HG03432 (cell line): ENCODE measurements around the gene ZNF462.
"Not testable (repeated sequence)": the region's sequence is repeated elsewhere in the genome, so short reads cannot be mapped to it uniquely, and the experiment has no call there.

Experiments used
- ATAC-seq: cut with Tn5 transposase; IDR thresholded peaks from one replicate; pipeline ENCODE4 v1.9.1; 2021; ENCODE audit warnings: mild to moderate bottlenecking, moderate library complexity; ENCODE audit not compliant: unreplicated experiment

ZNF462 gene, protein sequence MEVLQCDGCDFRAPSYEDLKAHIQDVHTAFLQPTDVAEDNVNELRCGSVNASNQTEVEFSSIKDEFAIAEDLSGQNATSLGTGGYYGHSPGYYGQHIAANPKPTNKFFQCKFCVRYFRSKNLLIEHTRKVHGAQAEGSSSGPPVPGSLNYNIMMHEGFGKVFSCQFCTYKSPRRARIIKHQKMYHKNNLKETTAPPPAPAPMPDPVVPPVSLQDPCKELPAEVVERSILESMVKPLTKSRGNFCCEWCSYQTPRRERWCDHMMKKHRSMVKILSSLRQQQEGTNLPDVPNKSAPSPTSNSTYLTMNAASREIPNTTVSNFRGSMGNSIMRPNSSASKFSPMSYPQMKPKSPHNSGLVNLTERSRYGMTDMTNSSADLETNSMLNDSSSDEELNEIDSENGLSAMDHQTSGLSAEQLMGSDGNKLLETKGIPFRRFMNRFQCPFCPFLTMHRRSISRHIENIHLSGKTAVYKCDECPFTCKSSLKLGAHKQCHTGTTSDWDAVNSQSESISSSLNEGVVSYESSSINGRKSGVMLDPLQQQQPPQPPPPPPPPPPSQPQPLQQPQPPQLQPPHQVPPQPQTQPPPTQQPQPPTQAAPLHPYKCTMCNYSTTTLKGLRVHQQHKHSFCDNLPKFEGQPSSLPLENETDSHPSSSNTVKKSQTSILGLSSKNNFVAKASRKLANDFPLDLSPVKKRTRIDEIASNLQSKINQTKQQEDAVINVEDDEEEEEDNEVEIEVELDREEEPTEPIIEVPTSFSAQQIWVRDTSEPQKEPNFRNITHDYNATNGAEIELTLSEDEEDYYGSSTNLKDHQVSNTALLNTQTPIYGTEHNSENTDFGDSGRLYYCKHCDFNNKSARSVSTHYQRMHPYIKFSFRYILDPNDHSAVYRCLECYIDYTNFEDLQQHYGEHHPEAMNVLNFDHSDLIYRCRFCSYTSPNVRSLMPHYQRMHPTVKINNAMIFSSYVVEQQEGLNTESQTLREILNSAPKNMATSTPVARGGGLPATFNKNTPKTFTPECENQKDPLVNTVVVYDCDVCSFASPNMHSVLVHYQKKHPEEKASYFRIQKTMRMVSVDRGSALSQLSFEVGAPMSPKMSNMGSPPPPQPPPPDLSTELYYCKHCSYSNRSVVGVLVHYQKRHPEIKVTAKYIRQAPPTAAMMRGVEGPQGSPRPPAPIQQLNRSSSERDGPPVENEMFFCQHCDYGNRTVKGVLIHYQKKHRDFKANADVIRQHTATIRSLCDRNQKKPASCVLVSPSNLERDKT (N-terminal part only)

DNA sequence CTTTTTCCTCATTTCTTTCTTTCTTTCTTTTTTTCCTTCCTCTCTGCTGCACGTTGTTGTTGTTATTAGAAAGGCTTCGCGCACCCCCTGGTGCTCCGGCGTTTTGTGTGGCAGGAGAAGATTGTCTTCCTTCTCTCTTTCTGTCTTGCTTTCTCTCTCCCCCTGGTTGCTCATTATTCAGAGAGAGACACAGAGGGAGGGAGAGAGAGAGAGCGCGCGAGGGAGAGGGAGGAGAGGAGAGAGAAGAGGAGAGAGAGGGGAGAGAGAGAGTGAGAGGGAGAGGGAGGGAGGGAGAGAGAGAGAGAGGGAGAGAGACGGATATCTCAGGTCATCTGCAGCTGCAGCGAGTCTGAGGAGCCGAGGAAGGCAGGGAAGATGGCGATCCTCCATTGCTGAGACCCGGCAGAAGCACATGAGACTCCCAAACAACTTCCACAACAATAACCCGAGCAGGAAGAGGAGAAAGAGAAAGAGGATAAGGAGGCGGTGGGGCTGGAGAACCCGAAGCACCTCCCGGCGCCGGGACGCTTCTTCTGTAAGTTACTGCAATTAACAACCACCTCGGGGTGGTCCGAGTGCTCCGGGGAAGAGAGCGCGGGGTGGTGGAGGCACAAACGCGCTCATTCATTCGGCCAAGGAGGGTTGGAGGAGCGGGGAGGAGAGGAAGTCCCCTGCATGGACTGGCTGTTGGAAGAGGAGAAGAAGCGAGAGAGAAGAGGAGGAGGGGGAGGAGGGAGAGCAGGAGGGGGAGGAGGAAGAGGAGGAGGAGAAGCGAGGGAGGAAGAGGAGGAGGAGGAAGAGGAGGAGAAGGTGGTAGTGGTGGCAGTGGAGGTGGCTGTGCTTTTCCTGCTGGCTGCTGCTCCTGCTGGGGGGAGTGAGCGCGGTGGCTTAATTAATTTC, at the start of gene ZNF462:
Gene ZNF462, plus strand, starts transcription at position 346 of the 900 bp plus-strand sequence. CDS start 60,218 bp downstream, outside the sequence.
- ATAC-seq, result no peak

DNA sequence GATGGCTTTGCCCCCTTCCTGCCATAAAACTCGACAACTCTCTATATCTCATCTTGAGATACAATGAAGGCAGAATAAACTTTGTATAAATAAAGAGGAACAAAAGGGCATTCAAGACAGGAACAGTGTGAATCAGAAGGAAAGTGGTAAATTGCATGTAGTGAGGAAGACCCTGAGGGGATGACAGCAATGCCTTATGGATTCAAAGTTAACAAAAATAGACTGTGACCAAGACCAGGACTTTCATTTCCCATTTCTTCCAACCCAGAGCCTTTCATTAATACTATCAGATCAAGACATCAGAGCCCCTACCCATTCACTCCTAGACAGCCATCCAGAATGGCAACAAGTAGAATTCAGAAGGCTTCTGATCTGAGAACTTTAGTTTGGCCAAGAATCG, 46.4 kb upstream of the ZNF462 start:
- no peak for ATAC-seq

DNA sequence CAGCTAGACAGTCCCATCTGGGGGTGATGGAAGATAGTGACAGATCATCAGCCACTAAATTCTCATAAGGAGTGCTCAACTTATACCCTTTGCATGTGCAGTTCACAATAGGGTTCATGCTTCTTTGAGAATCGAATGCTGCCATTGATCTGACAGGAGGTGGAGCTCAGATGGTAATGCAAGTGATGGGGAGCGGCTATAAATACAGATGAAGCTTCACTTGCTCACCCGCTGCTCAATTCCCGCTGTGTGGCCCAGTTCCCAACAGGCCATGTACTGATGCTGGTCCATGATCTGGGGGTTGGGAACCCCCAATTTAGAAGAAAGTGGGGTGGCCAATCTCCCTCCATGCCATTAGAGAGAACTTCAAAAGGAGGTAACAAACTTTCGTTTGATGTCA, 44.9 kb upstream of the ZNF462 start:
- no peak for ATAC-seq

DNA sequence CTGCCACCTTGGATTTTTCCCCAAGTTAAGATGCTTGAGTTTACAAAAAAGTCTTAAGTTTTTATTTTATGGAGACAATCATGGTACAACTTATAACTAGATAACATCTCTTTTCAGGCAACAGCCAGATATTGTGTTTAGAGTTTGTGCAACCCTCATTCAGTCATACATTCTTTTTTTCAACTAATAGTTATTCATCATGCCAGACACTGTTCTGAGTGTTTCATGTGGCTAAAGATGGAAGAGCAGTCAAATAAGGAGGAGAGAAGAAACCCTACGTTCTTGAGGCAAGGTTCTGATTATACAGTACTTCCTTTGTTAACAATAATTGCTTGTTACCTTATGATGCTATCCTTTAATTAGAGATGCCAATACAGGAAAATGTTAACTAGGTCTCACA, 42.1 kb upstream of the ZNF462 start:
- no peak for ATAC-seq

DNA sequence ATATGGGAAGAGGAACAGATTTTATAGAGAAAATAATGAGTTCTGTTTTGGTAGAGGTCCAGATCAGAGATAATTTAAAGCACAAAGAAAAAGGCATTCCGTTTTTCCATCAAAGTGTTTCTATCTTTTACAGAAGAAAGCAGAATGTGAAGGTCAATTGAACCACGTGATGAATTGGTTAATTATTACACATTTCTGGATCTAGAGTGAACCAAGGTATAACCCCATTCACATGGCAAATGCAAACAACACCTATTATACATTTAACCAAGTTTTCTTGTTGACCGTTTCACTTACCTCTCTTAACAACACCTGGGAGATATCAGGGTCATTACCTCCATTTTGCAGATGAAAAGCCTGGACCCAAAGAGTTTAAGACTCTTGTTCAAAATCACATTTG, 34.9 kb upstream of the ZNF462 start:
- no peak for ATAC-seq

DNA sequence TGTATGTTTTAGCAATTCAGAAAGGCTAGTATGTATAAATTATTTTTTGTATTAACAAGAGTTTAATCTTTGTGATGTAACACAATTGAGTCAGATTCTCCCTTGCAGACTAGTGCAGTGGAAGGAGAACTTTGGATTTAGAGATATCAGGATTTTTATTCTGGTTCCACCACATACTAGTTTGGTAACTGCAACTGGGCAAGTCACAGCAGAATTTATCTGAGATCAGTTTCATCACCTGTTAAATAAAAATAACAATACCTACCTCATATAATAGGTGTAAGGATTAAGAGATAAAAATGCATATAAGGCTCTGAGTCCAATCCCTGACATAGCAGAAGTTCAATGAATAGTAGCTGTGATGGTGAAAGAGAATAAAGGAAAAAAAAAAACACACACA, 34.0 kb upstream of the ZNF462 start:
- no peak for ATAC-seq

DNA sequence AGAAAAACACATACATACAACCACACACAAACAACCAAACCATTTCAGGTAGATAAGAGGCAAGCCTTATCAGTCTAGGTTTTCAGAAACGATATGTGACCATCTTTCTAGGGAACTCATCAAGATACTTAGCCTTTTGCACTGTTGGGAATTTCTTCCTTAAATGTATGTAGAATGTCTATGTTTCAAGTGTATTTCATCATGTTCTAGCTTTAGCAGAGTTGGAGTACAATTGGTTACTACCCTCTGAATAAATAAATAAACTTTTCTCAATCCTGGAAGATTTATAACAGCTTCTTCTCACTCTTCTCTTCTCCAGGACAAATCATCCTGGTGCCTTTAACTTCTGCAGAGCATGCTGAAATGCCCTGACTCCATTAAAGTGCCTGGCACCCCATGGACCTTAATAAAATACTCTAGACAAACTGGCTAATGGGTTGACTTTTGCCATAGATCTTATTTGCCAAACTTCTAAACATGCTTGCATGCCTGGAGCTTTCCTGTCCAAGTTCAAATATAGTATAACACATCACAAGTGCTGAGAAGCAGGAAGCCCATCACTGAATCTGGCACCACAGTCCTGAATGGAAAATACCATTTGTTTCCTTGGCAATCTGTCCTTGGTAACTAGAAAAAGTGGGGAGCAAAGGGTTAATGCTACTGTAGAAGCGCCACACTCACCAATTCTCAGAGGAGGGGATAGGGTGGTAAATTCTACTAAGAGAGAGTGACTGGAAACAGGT, 33.1 kb upstream of the ZNF462 start:
- no peak for ATAC-seq

DNA sequence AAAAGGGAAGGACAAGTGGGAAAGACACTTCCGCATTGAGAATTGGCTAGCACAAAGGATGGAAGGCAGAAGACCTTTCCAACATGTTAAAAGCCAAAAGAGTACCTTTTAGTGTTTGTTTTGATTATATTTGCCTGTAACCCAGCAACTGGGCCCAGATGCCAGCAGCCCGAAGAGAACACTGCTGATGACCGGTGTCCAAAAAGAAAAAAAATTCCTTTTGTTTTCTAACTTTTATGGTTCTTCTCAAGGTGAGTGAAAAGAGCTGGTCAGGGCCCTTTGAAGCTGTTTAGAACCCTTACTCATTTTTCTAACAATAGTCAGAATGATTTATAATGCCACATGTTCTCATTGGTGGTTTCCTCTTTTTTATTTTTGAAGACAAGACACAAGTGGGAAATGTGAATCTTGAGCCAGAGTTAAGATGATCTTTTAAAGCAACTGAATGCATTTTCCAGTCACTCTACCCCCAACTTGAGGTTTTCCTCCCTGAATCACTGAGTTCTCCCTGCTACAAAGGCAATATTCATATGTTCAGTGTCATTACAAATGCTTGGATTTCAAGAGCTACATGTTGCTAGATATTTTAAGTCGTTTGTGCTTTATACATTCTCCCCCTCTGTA, 32.3 kb upstream of the ZNF462 start:
- ATAC-seq, result no peak

DNA sequence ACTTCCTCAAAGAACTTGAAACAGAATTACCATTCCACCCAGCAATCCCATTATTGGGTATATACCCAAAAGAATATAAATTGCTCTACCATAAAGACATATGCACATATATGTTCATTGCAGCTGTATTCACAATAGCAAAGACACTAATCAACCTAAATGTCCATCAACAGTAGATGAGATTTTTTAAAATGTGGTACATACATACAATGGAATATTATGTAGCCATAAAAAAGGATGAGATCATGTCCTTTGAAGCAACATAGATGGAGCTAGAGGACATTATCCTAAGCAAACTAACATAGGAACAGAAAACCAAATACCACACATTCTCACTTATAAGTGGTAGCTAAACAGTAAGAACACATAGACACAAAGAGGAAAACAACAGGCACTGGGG, 28.1 kb upstream of the ZNF462 start:
- no peak for ATAC-seq

DNA sequence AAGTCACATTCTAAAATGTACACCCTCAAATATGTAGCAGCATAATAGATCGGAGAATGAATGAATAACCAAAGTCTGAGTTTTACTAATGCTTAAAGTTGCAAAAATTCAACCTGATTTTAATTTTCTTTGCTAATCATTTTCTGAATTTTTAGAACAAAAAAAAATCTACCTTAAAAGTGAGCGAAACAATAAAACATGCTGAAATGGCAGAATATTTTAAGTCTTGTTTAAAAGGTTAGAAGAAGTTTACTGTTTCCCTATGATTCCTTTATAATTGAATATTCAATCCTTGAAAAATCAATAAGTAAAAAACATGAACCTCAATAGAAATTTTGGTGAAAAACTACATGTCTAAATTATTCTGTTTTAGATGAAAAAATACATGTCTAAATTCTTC, 27.1 kb upstream of the ZNF462 start:
- no peak for ATAC-seq

DNA sequence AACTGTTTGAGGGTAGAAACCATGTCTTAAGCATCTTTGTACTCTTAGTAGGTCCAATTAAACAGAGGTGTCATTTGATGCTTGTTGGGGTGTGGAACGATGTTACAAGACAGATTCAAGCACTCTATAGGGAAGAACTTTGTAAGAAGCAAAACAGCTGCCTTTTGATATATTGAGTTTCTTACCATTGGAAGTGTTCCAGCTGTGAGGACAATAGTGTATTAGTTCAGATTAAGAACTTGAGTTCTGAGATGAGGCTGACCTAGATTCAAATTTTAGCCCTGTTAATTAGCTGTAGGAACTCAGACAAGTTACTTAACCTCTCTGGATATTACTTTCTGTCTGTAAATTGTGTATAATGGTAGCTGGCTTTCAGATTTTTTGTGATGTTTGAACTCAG, 19.6 kb upstream of the ZNF462 start:
- ATAC-seq, result no peak

DNA sequence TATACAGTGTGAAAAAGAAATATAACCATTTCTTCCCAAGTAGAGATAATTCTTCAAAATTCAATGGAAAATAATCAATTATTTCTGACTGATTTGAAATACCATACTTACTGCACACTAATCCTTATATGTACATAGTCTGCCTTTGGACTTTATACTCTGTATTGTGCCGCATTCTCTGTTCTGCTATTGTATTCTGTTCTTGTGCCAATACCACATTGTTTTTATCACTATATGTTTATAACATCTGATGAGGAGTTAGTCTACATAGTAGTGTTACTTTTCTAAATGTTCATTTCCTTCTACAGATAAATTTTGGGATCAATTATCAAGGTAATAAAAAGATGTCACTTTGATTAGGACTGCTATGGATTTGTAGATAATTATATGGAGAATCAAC, 16.7 kb upstream of the ZNF462 start:
- ATAC-seq, result no peak

DNA sequence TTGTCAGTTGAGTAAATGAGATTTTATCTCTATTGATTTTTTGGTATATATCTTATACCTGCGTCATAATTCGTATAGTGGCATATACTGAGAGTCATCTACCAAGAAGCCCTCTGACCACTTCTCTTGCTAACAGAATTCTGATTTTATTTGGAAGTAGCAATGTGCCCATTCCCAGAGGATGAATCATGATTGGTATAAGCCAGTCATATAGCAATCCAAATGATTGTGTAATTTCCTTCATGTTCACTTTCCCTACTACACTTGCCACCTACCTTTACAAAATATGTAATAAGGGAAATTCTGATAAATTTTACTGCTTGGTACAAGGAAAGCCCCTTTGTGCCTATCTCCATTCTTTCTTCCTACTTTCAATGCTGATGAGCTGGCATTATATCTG, 16.1 kb upstream of the ZNF462 start:
- ATAC-seq, result no peak

DNA sequence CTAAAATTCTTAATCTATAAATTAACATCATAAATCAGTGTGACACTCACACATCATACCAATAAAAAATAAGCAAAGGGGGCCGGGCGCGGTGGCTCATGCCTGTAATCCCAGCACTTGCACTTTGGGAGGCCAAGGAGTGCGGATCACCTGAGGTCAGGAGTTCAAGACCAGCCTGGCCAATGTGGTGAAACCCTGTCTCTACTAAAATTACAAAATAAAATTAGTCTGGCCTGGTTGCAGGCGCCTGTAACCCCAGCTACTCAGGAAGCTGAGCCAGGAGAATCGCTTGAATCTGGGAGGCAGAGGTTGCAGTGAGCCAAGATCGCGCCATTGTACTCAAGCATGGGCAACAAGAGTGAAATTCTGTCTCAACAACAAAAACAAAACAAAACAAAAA, 11.3 kb upstream of the ZNF462 start:
- not testable (repeated sequence) for ATAC-seq

DNA sequence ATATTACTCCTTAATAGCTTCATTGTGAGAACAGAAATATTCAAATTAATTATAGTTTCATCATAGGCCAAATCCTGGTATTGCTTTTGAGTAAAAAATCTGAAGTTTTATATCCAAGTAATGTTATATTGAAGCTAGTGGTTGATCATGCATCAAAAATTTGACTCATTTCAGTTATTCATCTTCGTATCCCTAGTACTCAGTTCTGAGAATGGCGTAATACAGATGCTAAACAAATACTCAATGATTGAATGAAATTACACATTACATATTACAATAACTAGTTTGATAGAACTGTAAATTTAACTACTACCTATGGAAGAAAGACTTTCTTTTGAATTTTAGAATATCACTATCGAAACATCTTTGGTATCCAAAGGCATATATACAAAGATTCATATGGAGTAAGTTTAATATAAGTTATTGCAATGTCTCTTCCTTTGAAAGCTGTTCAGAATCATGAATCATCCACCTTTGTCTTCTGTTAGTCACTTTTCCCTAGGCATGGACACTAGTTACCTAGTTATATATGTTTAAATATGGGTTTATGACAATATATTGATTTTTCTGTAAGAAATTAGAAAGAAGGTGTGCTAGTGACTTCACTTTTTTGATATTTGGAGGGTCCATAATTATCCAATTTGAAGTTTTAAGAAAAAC, 5.0 kb upstream of the ZNF462 start:
- ATAC-seq, result no peak

DNA sequence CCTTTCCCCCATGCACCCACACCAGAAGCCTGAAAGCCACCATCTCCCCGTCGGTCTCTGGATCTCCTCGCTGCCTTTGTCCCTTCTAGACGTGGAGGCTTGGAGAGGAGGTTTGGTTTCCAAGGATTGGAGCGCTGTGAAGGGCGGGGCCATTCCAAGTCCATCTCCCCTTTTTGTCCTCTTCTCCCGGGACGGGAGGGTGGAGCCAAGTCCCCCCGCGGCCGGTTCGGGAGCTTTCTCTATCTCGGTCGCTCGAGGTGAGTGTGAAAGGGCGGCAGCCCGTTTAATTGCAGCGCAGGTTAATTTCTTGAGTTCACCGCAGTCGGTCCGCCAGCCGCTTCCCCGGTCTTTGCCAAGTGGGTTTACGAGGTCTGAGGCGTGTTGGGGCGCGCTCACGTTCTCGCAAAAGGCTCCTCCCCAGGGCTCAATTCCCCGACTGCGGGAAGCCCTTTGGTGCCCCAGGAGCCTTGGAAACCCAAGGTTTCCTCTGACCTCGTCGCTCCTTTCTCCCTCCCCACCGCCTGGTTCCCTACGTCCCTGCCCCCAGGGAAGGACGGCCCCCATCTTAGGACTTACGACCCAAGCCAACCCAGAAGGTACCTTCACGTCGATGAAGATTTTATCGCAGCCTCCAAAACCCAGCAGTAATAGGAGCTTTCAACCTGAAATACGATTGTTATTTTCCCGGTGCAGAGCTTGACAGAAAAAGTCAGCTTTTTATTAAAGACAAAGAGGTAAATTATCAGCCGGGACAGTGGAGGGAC, 2.8 kb upstream of the ZNF462 start:
- no peak for ATAC-seq

DNA sequence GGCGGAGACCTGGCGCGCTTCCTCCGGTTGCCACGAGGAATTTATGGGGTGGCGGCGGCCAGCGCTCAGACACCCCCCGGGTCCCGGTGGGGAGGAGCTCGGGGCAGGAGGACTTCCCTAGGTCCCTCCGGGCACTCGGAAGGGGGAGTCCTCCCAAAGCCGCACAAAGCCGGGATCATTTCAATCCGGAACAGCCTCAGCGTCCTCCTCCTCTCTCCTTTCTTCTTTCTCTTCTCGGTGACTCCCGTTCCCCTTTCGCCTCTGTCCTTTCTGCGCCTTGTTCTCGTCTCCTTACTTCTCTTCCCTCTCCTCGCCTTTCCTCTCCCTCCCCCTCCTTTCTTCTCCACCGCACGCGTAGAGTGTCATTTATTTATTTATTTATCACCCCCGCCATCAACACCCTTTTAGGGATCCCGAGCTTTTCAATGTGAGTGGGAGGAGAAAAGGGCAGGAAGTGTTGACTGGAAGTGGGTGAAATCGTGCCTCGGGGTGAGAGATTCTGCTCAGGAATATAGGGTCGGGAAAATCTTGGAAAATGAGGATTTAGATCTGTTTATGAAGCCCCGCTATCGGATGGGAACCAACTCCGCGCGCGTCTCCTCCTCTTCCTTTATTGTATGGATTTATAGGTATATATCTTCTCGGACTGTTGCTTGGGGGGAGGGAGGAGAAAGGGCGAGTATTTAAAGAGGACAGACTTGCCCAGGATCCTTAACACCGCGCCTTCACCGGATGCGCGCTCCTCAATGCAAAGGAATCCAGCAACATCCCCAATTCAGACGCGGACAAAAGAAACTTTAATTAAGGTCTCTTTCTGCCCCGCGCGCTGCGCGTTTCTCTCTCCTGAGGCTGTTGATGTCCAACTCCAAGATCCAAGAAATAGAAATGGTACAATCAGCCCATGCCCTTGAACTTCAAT, 2.0 kb upstream of the ZNF462 start:
- ATAC-seq, result no peak
